Endothelial cell of umbilical vein (primary cell): Measurements from ENCODE around the gene AAMDC. TPM values are rescaled to one million over a fixed set of nuclear protein-coding genes. Genes with fewer than 3 reads are reported as not detected.
A peak's percentile ranks its signal among the peaks of the same experiment; 100 is the strongest.
"Not testable (repeated sequence)": the region's sequence is repeated elsewhere in the genome, so short reads cannot be mapped to it uniquely, and the experiment has no call there.

Experiments
- BruUV-seq: library from RNA; stranded (reverse); fragments of 400-500 nt; replicated peaks from 2 replicates; lab custom pipeline; 2021; lab: Mats Ljungman, UMichigan
- CTCF ChIA-PET: fragments of 300-600, 350-600 bp; sonication (Branson Sonifier 250); formaldehyde crosslinking; loops from one replicate; lab custom pipeline; 2021; ENCODE audit warnings: antibody characterized with exemption, inconsistent platforms; lab: Charles Lee
- POLR2A ChIA-PET: fragments of 300-600, 350-600 bp; sonication (Branson Sonifier 250); formaldehyde crosslinking; loops from one replicate; lab custom pipeline; 2021; ENCODE audit warnings: antibody characterized with exemption, inconsistent platforms; lab: Charles Lee
- DNase-seq: peaks from one replicate; pipeline ENCODE4 v3.0.0-alpha.2; 2011; ENCODE audit warnings: low read depth, low spot score
- FAIRE-seq: peaks from 2 replicates; lab custom pipeline; 2011; peaks lifted over from hg19 to GRCh38; lab: Jason Lieb, UNC
- H2AFZ ChIP-seq: 2 replicates; pipeline ENCODE4 v1.6.0; 2012; ENCODE audit warnings: low read depth, low read length, control low read depth, inconsistent platforms
- H3K27ac ChIP-seq: 2 replicates; pipeline ENCODE4 v1.5.1; 2011; ENCODE audit warnings: low read depth, mild to moderate bottlenecking, control low read depth, low read length, moderate library complexity; ENCODE audit not compliant: insufficient read depth
- H3K27me3 ChIP-seq, 2 experiments: 2 replicates each; pipeline versions ENCODE4 v1.6.0 to v1.6.1; 2011; ENCODE audit warnings: low read length in 2 of 2, mixed read lengths in 1 of 2; ENCODE audit not compliant: control insufficient read depth in 2 of 2, insufficient read depth in 2 of 2
- H3K36me3 ChIP-seq, 2 experiments: 2 replicates in 1 of 2; 3 replicates in 1 of 2; pipeline ENCODE4 v1.5.1; 2011; ENCODE audit warnings: low read length in 2 of 2, mild to moderate bottlenecking in 1 of 2, moderate library complexity in 1 of 2; ENCODE audit not compliant: control insufficient read depth in 2 of 2, insufficient read depth in 2 of 2; ENCODE audit errors: extremely low read depth in 1 of 2
- H3K4me1 ChIP-seq: 3 replicates; pipeline ENCODE4 v1.5.1; 2011; ENCODE audit warnings: mild to moderate bottlenecking, low read length; ENCODE audit not compliant: control insufficient read depth, insufficient read depth; ENCODE audit errors: extremely low read depth
- H3K4me2 ChIP-seq: 2 replicates; pipeline ENCODE4 v1.6.1; 2011; ENCODE audit warnings: low read length, control low read depth, mixed read lengths; ENCODE audit not compliant: insufficient read depth
- H3K4me3 ChIP-seq, 3 experiments: fragments of 200-600 bp in 1 of 3; sonication (generic), shearing (Covaris generic) in 1 of 3; replicated peaks in 1 of 3; 2 replicates each; pipeline ENCODE4 v1.5.1; 2011 to 2016; ENCODE audit warnings: control low read depth in 3 of 3, low read length in 3 of 3, mild to moderate bottlenecking in 2 of 3, inconsistent platforms in 1 of 3, low read depth in 1 of 3, moderate library complexity in 1 of 3; ENCODE audit not compliant: insufficient read depth in 1 of 3
- H3K79me2 ChIP-seq: 2 replicates; pipeline ENCODE4 v1.6.0; 2012; ENCODE audit warnings: low read length, inconsistent platforms; ENCODE audit not compliant: control insufficient read depth, insufficient read depth
- H3K9ac ChIP-seq: replicated peaks from 2 replicates; pipeline ENCODE3; 2011; ENCODE audit warnings: low read length, control low read depth; ENCODE audit not compliant: insufficient read depth; ENCODE audit errors: extremely low read depth
- H3K9me1 ChIP-seq: replicated peaks from 3 replicates; pipeline ENCODE4 v1.6.0; 2011; ENCODE audit warnings: mild to moderate bottlenecking, low read length; ENCODE audit not compliant: control insufficient read depth, insufficient read depth; ENCODE audit errors: extremely low read depth
- H3K9me3 ChIP-seq: replicated peaks from 2 replicates; pipeline ENCODE4 v1.5.1; 2012; ENCODE audit warnings: low read length, inconsistent platforms; ENCODE audit not compliant: control insufficient read depth, insufficient read depth
- H4K20me1 ChIP-seq: replicated peaks from 2 replicates; pipeline ENCODE3; 2011; ENCODE audit warnings: mild to moderate bottlenecking, low read length; ENCODE audit not compliant: control insufficient read depth, insufficient read depth; ENCODE audit errors: extremely low read depth
- FOS ChIP-seq: IDR thresholded peaks from 2 replicates; pipeline ENCODE4 v1.6.1; 2011; ENCODE audit warnings: mild to moderate bottlenecking, low read length, moderate library complexity, borderline replicate concordance; ENCODE audit not compliant: insufficient read depth
- GATA2 ChIP-seq: IDR thresholded peaks from 2 replicates; pipeline ENCODE4 v1.7.0; 2011; ENCODE audit warnings: low read depth, mild to moderate bottlenecking, moderate library complexity, mixed read lengths, low read length; ENCODE audit not compliant: insufficient read length, insufficient read depth
- JUN ChIP-seq: IDR thresholded peaks from 2 replicates; pipeline ENCODE4 v1.6.1; 2011; ENCODE audit warnings: borderline replicate concordance, low read depth; ENCODE audit not compliant: insufficient read length, insufficient read depth
- POLR2AphosphoS5 ChIP-seq: IDR thresholded peaks from 2 replicates; pipeline ENCODE4 v1.6.1; 2012; ENCODE audit warnings: low read depth, mild to moderate bottlenecking, control low read depth, low read length, moderate library complexity; ENCODE audit not compliant: insufficient read depth
- dilution Hi-C: fragments of 300-500 bp; cut with MboI; formaldehyde crosslinking; loops from one replicate; pipeline ENCODE4 v1.15.0; 2019; ENCODE audit warnings: low sequenced_read_pairs; ENCODE audit not compliant: extremely low pct_ligation_motif_present
- intact Hi-C: fragments of 100-400 bp; cut with micrococcal nuclease; formaldehyde crosslinking; loops from one replicate; pipeline ENCODE4 v1.10.0; 2022
- polyA plus RNA-seq, 4 experiments: library from polyadenylated mRNA; depleted of rRNA in 3 of 4; stranded (reverse) in 3 of 4; unstranded in 1 of 4; fragments of >200 nt; gene quantifications; 2 replicates each; pipeline versions ENCODE4 v1.2.1 to v1.2.3, GENCODE V29; 2011 to 2012; ENCODE audit warnings: missing spikeins in 1 of 4
- total RNA-seq: library from RNA; stranded (reverse); gene quantifications from 2 replicates; pipeline ENCODE4 v1.2.3, GENCODE V29; 2021

Gene AAMDC
- total and polyA plus RNA-seq, 2 donors (not counting 3 experiments of a cell fraction or from before 2014, with no cell fraction given), result 48.1 to 51.0 TPM

DNA sequence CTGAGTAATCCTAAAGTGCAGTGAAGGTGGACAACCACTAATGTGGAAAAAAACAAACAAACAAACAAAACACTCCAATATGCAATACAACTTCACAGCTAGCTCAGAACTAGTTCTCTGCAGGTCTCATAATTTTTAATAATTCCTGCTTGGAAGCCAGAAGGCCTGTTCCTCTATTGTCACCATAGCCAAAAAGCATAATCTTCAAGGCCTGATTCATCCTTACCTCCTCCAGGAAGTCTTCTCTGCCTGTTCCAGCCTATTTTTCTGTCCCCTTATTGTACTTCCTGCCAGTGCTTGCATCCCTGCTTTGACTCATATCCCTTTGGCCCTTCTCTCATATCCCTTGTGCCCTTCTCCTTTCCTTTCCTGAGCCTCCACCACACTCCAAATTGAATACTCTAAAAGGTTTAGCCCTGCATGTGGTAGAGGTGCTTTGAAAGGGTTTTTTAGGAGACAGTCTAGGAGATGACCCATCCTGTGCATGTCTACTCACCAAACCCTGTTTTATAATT is 69.2 kb downstream of the AAMDC start:
- Histone ChIP-seq H3K4me1 (peaks cover 22% of the 10 kb centered on the region), H3K27ac (peak overlapping the region; percentile 64), H3K4me2 (peak overlapping the region; percentile 62)
- BruUV-seq, dilution Hi-C loops, H4K20me1 ChIP-seq, H3K36me3 ChIP-seq, H2AFZ ChIP-seq, H3K9me1 ChIP-seq, H3K4me3 ChIP-seq, CTCF ChIA-PET, H3K9ac ChIP-seq, H3K9me3 ChIP-seq, POLR2A ChIA-PET, H3K27me3 ChIP-seq, H3K79me2 ChIP-seq: not testable (repeated sequence)
- intact Hi-C loops, result loop anchor here (5.0 kb wide), 1 partner anchor 68 kb away; the partner anchor contains the start of genes AAMDC and RSF1
- DNase-seq, result peak; percentile 56
- TF ChIP-seq FOS, result peak; percentile 57
- TF ChIP-seq JUN, result peak; percentile 29
- peak; percentile 47 for FAIRE-seq

GRCh38 chr11:77890619-77891056 is 69.7 kb downstream of the AAMDC start:
- H3K4me3 ChIP-seq, H3K9me1 ChIP-seq, CTCF ChIA-PET, H3K79me2 ChIP-seq, BruUV-seq, H4K20me1 ChIP-seq, dilution Hi-C loops, POLR2A ChIA-PET, H2AFZ ChIP-seq, H3K36me3 ChIP-seq, H3K9me3 ChIP-seq, H3K9ac ChIP-seq, H3K27me3 ChIP-seq: not testable (repeated sequence)
- peak overlapping the region; percentile 64 for H3K27ac ChIP-seq
- peaks cover 22% of the 10 kb centered on the region for H3K4me1 ChIP-seq
- intact Hi-C loops, result loop anchor here (5.0 kb wide), 1 partner anchor 68 kb away; the partner anchor contains the start of genes AAMDC and RSF1
- peak; percentile 32 for TF ChIP-seq GATA2
- TF ChIP-seq FOS, result peak; percentile 39
- peak; percentile 32 for TF ChIP-seq POLR2AphosphoS5
- peak overlapping the region; percentile 62 for H3K4me2 ChIP-seq
- peak; percentile 81 for DNase-seq
- peak; percentile 43 for FAIRE-seq

DNA sequence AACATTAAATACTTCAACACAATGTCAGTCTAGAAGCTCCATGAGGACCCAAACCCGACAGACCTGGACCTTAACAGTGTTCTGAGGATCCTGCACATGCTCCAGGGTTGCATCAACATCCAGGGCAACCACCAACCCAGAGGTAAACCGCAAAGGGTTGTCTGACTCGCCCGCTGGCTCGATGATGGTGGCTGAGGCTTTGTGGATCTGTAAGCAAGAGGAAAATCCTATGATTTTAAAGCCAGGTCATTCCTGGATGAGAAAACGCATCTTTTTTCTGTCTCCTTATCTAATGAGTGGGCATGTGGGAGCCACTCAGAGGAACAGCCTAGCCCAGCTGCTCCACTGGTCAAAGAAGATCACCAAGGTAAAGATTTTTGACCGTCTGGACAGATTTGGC is 70.3 kb downstream of the AAMDC start:
- H3K4me3 ChIP-seq, H3K9me1 ChIP-seq, dilution Hi-C loops, CTCF ChIA-PET, POLR2A ChIA-PET, H3K27me3 ChIP-seq, H3K9ac ChIP-seq, H2AFZ ChIP-seq, H3K36me3 ChIP-seq, H3K9me3 ChIP-seq, H4K20me1 ChIP-seq, FAIRE-seq, H3K79me2 ChIP-seq: not testable (repeated sequence)
- Histone ChIP-seq H3K27ac (peak overlapping the region; percentile 64), H3K4me1 (peaks cover 22% of the 10 kb centered on the region), H3K4me2 (peak overlapping the region; percentile 62)
- intact Hi-C loops, result loop anchor here (5.0 kb wide), 1 partner anchor 69 kb away; the partner anchor contains the start of genes AAMDC and RSF1
- TSS peak; percentile 69 for BruUV-seq
- DNase-seq, result peak; percentile 9
